Measurements from ENCODE around the gene SEC24D. TPM values are rescaled to one million over a fixed set of nuclear protein-coding genes. Genes with fewer than 3 reads are reported as not detected.

Gene SEC24D
- total and polyA plus RNA-seq, 9 of the 15 experiments (the other 6 are each of a cell fraction or from before 2014, with no cell fraction given), result 7.1 to 22.5 (median 11.3) TPM

DNA sequence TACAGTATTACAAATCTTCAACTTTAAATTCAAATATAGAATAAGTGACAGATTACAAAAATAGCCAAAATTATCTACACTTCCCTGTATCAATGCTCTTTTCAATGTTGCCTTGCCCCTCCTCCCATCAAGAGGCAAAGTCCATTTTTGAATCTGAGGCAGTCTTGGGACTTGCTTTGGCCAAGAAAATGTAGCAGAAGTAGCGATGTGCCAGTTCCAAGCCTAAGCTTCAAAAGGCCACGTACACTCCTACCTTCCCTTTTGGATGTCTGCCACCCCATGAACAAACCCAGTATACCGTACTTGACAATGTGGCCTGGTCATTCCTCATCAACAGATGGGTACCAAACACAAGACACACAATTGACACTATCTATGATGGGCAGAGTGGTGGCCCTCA, 24.1 kb downstream of the SEC24D start:
- no TSS peak for BruUV-seq (replicated peaks)
- H3K79me2 ChIP-seq (ENCODE audit: control insufficient read depth, insufficient read depth, low read length), result no peaks in the 10 kb centered on the region
- H3K4me1 ChIP-seq (replicated peaks in 1 of 2; ENCODE audit: control insufficient read depth in 2 of 2, insufficient read depth in 2 of 2, low read length in 2 of 2), result no peaks in the 10 kb centered on the region
- no peak overlapping the region for H2AFZ ChIP-seq (ENCODE audit: low read depth, low read length)
- H4K20me1 ChIP-seq (replicated peaks; ENCODE audit: control insufficient read depth, insufficient read depth, low read length), result 0 out of 2 replicates have a peak, but pooled peaks cover 3% of the 10 kb centered on the region
- ATAC-seq (no peak), DNase-seq (ENCODE audit: extremely low read depth in 1 of 4, low spot score in 3 of 4) (no peak), FAIRE-seq (no peak)
- TF ChIP-seq, protein P1, sequence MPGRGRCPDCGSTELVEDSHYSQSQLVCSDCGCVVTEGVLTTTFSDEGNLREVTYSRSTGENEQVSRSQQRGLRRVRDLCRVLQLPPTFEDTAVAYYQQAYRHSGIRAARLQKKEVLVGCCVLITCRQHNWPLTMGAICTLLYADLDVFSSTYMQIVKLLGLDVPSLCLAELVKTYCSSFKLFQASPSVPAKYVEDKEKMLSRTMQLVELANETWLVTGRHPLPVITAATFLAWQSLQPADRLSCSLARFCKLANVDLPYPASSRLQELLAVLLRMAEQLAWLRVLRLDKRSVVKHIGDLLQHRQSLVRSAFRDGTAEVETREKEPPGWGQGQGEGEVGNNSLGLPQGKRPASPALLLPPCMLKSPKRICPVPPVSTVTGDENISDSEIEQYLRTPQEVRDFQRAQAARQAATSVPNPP (IDR thresholded peaks at IDR 0.05; ENCODE audit: borderline replicate concordance, insufficient read depth, insufficient read length), result no peak
- TF ChIP-seq GTF2E2 (tag; IDR thresholded peaks at IDR 0.05) (no peak), FOXJ2 (tag; IDR thresholded peaks at IDR 0.05) (no peak), HNRNPK (IDR thresholded peaks at IDR 0.05; ENCODE audit: low read depth, low read length, poor library complexity, severe bottlenecking) (no peak), CBFB (CRISPR knock-in tag; IDR thresholded peaks at IDR 0.05) (no peak)
- TF ChIP-seq, protein P2, sequence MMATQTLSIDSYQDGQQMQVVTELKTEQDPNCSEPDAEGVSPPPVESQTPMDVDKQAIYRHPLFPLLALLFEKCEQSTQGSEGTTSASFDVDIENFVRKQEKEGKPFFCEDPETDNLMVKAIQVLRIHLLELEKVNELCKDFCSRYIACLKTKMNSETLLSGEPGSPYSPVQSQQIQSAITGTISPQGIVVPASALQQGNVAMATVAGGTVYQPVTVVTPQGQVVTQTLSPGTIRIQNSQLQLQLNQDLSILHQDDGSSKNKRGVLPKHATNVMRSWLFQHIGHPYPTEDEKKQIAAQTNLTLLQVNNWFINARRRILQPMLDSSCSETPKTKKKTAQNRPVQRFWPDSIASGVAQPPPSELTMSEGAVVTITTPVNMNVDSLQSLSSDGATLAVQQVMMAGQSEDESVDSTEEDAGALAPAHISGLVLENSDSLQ (IDR thresholded peaks at IDR 0.05), result no peak
- TF ChIP-seq, protein P3, sequence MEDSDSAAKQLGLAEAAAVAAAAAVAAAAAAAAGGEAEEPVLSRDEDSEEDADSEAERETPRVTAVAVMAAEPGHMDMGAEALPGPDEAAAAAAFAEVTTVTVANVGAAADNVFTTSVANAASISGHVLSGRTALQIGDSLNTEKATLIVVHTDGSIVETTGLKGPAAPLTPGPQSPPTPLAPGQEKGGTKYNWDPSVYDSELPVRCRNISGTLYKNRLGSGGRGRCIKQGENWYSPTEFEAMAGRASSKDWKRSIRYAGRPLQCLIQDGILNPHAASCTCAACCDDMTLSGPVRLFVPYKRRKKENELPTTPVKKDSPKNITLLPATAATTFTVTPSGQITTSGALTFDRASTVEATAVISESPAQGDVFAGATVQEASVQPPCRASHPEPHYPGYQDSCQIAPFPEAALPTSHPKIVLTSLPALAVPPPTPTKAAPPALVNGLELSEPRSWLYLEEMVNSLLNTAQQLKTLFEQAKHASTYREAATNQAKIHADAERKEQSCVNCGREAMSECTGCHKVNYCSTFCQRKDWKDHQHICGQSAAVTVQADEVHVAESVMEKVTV (CRISPR knock-in tag; IDR thresholded peaks at IDR 0.05), result no peak
- 88% methylated on average over 2 of the region's 3 CpGs for WGBS (ENCODE audit: insufficient coverage, low coverage, missing lambda C conversion rate)
- no peaks in the 10 kb centered on the region for H3K9me1 ChIP-seq (ENCODE audit: control insufficient read depth, insufficient read depth, low read length)
- ChIA-PET POLR2A (no interaction called here), CTCF (ENCODE audit: low intra/inter-chr PET ratio) (no interaction called here)
- no peak overlapping the region for H3K4me2 ChIP-seq (ENCODE audit: insufficient read depth, low read length)
- H3K9me3 ChIP-seq (replicated peaks; ENCODE audit: control insufficient read depth, insufficient read depth, low read depth, low read length), result no peaks in the 10 kb centered on the region
- H3K27me3 ChIP-seq (ENCODE audit: control insufficient read depth in 2 of 2, insufficient read depth in 2 of 2, low read length in 2 of 2), result no peaks in the 10 kb centered on the region
- H3K9ac ChIP-seq (ENCODE audit: insufficient read depth in 1 of 2, low read depth in 2 of 2, low read length in 2 of 2), result no peak overlapping the region
- in situ Hi-C loops (cut with MboI) (no loop called here), intact Hi-C loops (cut with micrococcal nuclease) (no loop called here)
- no peak overlapping the region for H3K27ac ChIP-seq (ENCODE audit: extremely low read depth, low read depth, low read length)
- no peak overlapping the region for H3K4me3 ChIP-seq
- H3K36me3 ChIP-seq (ENCODE audit: control insufficient read depth, insufficient read depth, low read length), result peaks cover 57% of the 10 kb centered on the region; the same call in 2 of the 3 replicates
